Liver (tissue), 9 donors: ENCODE data around the gene ATP1A3. TPM values are rescaled to one million over a fixed set of nuclear protein-coding genes. Genes with fewer than 3 reads are reported as not detected.
"Not testable (repeated sequence)": the region's sequence is repeated elsewhere in the genome, so short reads cannot be mapped to it uniquely, and the experiment has no call there.

ENCODE experiments used
- DNase-seq: peaks from one replicate; pipeline ENCODE4 v3.0.0-alpha.2; 2017; ENCODE audit warnings: low spot score
- H3K27ac ChIP-seq, 2 donors: one replicate each; pipeline ENCODE4 v1.7.0; 2013; ENCODE audit warnings: inconsistent platforms in 2 of 2, low read length in 2 of 2, control low read depth in 1 of 2, low read depth in 1 of 2, mild to moderate bottlenecking in 1 of 2
- H3K27me3 ChIP-seq, 4 donors: one replicate each; pipeline versions ENCODE4 v1.6.1 to v1.7.0; 2013; ENCODE audit warnings: low read length in 3 of 4, inconsistent platforms in 1 of 4, mild to moderate bottlenecking in 1 of 4, moderate library complexity in 1 of 4; ENCODE audit not compliant: control insufficient read depth in 4 of 4, insufficient read depth in 4 of 4
- H3K36me3 ChIP-seq, 4 donors: one replicate each; pipeline versions ENCODE4 v1.6.1 to v1.7.0; 2013; ENCODE audit warnings: low read length in 3 of 4, mild to moderate bottlenecking in 3 of 4, low read depth in 1 of 4, moderate library complexity in 1 of 4; ENCODE audit not compliant: control insufficient read depth in 4 of 4, insufficient read depth in 3 of 4
- H3K4me1 ChIP-seq, 4 donors: one replicate each; pipeline versions ENCODE4 v1.6.1 to v1.7.0; 2013; ENCODE audit warnings: low read length in 3 of 4, mild to moderate bottlenecking in 3 of 4, moderate library complexity in 1 of 4; ENCODE audit not compliant: control insufficient read depth in 4 of 4, insufficient read depth in 4 of 4
- H3K4me3 ChIP-seq, 3 donors: one replicate each; pipeline versions ENCODE4 v1.6.1 to v1.7.0; 2013; ENCODE audit warnings: low read length in 3 of 3, control low read depth in 1 of 3, low read depth in 1 of 3, mild to moderate bottlenecking in 1 of 3
- H3K9ac ChIP-seq, 2 donors: one replicate each; pipeline ENCODE4 v1.7.0; 2013; ENCODE audit warnings: low read length in 2 of 2, mild to moderate bottlenecking in 2 of 2, moderate library complexity in 2 of 2, control low read depth in 1 of 2, low read depth in 1 of 2
- H3K9me3 ChIP-seq, 4 donors: one replicate each; pipeline versions ENCODE4 v1.6.1 to v1.7.0; 2013; ENCODE audit warnings: low read length in 3 of 4; ENCODE audit not compliant: control insufficient read depth in 4 of 4
- ATF3 ChIP-seq: IDR thresholded peaks from 2 replicates; pipeline ENCODE4 v1.6.1; 2016; ENCODE audit warnings: antibody characterized with exemption
- CTCF ChIP-seq: fragments of 150-350 bp; IDR thresholded peaks from 2 replicates; pipeline ENCODE4 v1.5.1; 2017; ENCODE audit warnings: improper control_type of control experiment, low read depth, low read length; ENCODE audit not compliant: missing input control
- EGR1 ChIP-seq, 2 donors: IDR thresholded peaks; 2 replicates each; pipeline ENCODE4 v1.6.1; 2016 to 2018; ENCODE audit warnings: antibody characterized with exemption in 2 of 2, low read depth in 2 of 2
- FOXA1 ChIP-seq: IDR thresholded peaks from 2 replicates; pipeline ENCODE4 v1.6.1; 2016; ENCODE audit warnings: antibody characterized with exemption
- FOXA2 ChIP-seq: IDR thresholded peaks from 2 replicates; pipeline ENCODE4 v1.6.1; 2016; ENCODE audit warnings: antibody characterized with exemption
- GABPA ChIP-seq, 2 donors: IDR thresholded peaks in 1 of 2; conservative IDR thresholded peaks in 1 of 2; 2 replicates each; pipeline ENCODE4 v1.6.1; 2016; ENCODE audit warnings: antibody characterized with exemption in 2 of 2, mild to moderate bottlenecking in 1 of 2, moderate library complexity in 1 of 2
- HNF4A ChIP-seq, 2 donors: conservative IDR thresholded peaks; 2 replicates each; pipeline ENCODE4 v1.6.1; 2016; ENCODE audit warnings: antibody characterized with exemption in 2 of 2, mild to moderate bottlenecking in 2 of 2
- HNF4G ChIP-seq: IDR thresholded peaks from 2 replicates; pipeline ENCODE4 v1.6.1; 2016; ENCODE audit warnings: antibody characterized with exemption
- JUND ChIP-seq, 2 donors: IDR thresholded peaks; 2 replicates each; pipeline ENCODE4 v1.6.1; 2016; ENCODE audit warnings: antibody characterized with exemption in 2 of 2
- NR2F2 ChIP-seq: IDR thresholded peaks from 2 replicates; pipeline ENCODE4 v1.6.1; 2016; ENCODE audit warnings: antibody characterized with exemption
- RAD21 ChIP-seq, 2 donors: IDR thresholded peaks; 2 replicates each; pipeline ENCODE4 v1.6.1; 2016; ENCODE audit warnings: antibody characterized with exemption in 2 of 2, mild to moderate bottlenecking in 2 of 2
- RXRA ChIP-seq, 2 donors: IDR thresholded peaks; 2 replicates each; pipeline ENCODE4 v1.6.1; 2017 to 2018; ENCODE audit warnings: antibody characterized with exemption in 2 of 2, mild to moderate bottlenecking in 1 of 2
- SP1 ChIP-seq: IDR thresholded peaks from 2 replicates; pipeline ENCODE4 v1.6.1; 2018; ENCODE audit warnings: antibody characterized with exemption, mild to moderate bottlenecking
- TAF1 ChIP-seq: conservative IDR thresholded peaks from 2 replicates; pipeline ENCODE4 v1.6.1; 2016; ENCODE audit warnings: antibody characterized with exemption, mild to moderate bottlenecking
- YY1 ChIP-seq: IDR thresholded peaks from 2 replicates; pipeline ENCODE4 v1.6.1; 2016; ENCODE audit warnings: antibody characterized with exemption, mild to moderate bottlenecking
- WGBS: extraction: QIAGEN DNeasy Blood & Tissue Kit; methylation state at CpG from one replicate; pipeline ENCODE4 v1.1.7; 2013; 5-methylcytosine and 5-hydroxymethylcytosine counted together
- polyA plus RNA-seq, 2 donors: library from polyadenylated mRNA; stranded (reverse) in 1 of 2; unstranded in 1 of 2; fragments of 200-250 nt in 1 of 2; fragments of >200 nt in 1 of 2; fragmentation: Nextera tagmentation in 1 of 2; extraction: Ambion mirVana in 1 of 2; gene quantifications; one replicate each; pipeline versions ENCODE4 v1.2.1 to v1.2.3, GENCODE V29; 2013 to 2015
- total RNA-seq, 2 donors: library from RNA; depleted of rRNA; stranded (reverse); fragments of >200 nt; gene quantifications; one replicate each; pipeline ENCODE4 v1.2.3, GENCODE V29; 2014
- TF ChIP-seq, protein P1 (sequence below): IDR thresholded peaks from 2 replicates; pipeline ENCODE4 v1.6.1; 2016; ENCODE audit warnings: antibody characterized with exemption, mild to moderate bottlenecking
- TF ChIP-seq, protein P2 (sequence below): IDR thresholded peaks from 2 replicates; pipeline ENCODE4 v1.6.1; 2016; ENCODE audit warnings: antibody characterized with exemption
- donor health status: healthy.
- donor health status: healthy.
- donor health status: healthy.
- donor health status: healthy.
- donor health status: healthy.

Gene ATP1A3
- total and polyA plus RNA-seq, 4 donors, result 0.05 to 0.09 (median 0.08) TPM; not detected in 1

- no peak for DNase-seq
- WGBS, result 91% methylated on average over 30 of the region's 30 CpGs
Observed at GRCh38 chr19:42042455-42043170, 48.6 kb upstream of the ATP1A3 start.

DNA sequence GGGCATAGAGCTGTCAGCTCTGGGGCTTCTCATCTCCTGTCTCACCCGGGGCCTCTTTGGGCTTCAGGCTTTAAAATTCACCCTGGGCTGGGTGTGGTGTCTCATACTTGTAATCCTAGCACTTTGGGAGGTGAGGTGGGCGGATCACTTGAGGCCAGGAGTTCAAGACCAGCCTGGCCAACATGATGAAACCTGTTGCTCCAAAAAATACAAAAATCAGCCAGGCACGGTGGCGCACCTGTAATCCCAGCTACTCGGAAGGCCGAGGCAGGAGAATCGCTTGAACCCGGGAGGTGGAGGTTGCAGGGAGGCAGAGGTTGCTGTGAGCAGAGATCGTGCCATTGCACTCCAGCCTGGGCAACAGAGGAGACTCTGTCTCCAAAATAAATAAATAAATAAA, 46.5 kb upstream of the ATP1A3 start:
- 87% methylated on average over 9 of the region's 9 CpGs for WGBS

More at GRCh38 chr19:42042455-42043170, 48.6 kb upstream of the ATP1A3 start:
- no peaks in the 10 kb centered on the region for H3K36me3 ChIP-seq
- H3K27me3 ChIP-seq, result no peaks in the 10 kb centered on the region
- no peaks in the 10 kb centered on the region for H3K9me3 ChIP-seq
- H3K27ac ChIP-seq, result no peak overlapping the region
- H3K9ac ChIP-seq, result no peak overlapping the region
- H3K4me1 ChIP-seq, result no peaks in the 10 kb centered on the region
- no peak overlapping the region for H3K4me3 ChIP-seq
- no peak for TF ChIP-seq HNF4G
- no peak for TF ChIP-seq GABPA (IDR thresholded peaks at IDR 0.05 in 1 of 2, conservative IDR thresholded peaks at IDR 0.05 in 1 of 2)
- no peak for TF ChIP-seq YY1
- TF ChIP-seq CTCF, result no peak
- TF ChIP-seq NR2F2, result no peak
- no peak for TF ChIP-seq RAD21 (IDR thresholded peaks at IDR 0.05)
- no peak for TF ChIP-seq TAF1
- no peak for TF ChIP-seq EGR1 (IDR thresholded peaks at IDR 0.05; ENCODE audit: low read depth in 2 of 2)
- no peak for TF ChIP-seq SP1
- TF ChIP-seq, protein P1, sequence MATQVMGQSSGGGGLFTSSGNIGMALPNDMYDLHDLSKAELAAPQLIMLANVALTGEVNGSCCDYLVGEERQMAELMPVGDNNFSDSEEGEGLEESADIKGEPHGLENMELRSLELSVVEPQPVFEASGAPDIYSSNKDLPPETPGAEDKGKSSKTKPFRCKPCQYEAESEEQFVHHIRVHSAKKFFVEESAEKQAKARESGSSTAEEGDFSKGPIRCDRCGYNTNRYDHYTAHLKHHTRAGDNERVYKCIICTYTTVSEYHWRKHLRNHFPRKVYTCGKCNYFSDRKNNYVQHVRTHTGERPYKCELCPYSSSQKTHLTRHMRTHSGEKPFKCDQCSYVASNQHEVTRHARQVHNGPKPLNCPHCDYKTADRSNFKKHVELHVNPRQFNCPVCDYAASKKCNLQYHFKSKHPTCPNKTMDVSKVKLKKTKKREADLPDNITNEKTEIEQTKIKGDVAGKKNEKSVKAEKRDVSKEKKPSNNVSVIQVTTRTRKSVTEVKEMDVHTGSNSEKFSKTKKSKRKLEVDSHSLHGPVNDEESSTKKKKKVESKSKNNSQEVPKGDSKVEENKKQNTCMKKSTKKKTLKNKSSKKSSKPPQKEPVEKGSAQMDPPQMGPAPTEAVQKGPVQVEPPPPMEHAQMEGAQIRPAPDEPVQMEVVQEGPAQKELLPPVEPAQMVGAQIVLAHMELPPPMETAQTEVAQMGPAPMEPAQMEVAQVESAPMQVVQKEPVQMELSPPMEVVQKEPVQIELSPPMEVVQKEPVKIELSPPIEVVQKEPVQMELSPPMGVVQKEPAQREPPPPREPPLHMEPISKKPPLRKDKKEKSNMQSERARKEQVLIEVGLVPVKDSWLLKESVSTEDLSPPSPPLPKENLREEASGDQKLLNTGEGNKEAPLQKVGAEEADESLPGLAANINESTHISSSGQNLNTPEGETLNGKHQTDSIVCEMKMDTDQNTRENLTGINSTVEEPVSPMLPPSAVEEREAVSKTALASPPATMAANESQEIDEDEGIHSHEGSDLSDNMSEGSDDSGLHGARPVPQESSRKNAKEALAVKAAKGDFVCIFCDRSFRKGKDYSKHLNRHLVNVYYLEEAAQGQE, result no peak
- no peak for TF ChIP-seq ATF3
- no peak for TF ChIP-seq FOXA1
- TF ChIP-seq HNF4A (conservative IDR thresholded peaks at IDR 0.05), result no peak
- TF ChIP-seq JUND (IDR thresholded peaks at IDR 0.05), result no peak
- TF ChIP-seq RXRA (IDR thresholded peaks at IDR 0.05), result no peak
- no peak for TF ChIP-seq FOXA2
- TF ChIP-seq, protein P2, sequence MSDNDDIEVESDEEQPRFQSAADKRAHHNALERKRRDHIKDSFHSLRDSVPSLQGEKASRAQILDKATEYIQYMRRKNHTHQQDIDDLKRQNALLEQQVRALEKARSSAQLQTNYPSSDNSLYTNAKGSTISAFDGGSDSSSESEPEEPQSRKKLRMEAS, result no peak

More for the DNA sequence above, 46.5 kb upstream of the ATP1A3 start:
- H3K27me3 ChIP-seq, H3K4me1 ChIP-seq, DNase-seq, H3K4me3 ChIP-seq, H3K9ac ChIP-seq, H3K9me3 ChIP-seq, H3K27ac ChIP-seq, H3K36me3 ChIP-seq: not testable (repeated sequence)
